Esophagus squamous epithelium (tissue), 5 donors: ENCODE measurements around the gene PHF23. TPM values are rescaled to one million over a fixed set of nuclear protein-coding genes. Genes with fewer than 3 reads are reported as not detected.

Source experiments
- DNase-seq: peaks from one replicate; lab custom pipeline; 2025; lab: John Stamatoyannopoulos, UW
- H3K27ac ChIP-seq, 4 donors: fragments of 200-600 bp; sonication (generic); one replicate each; pipeline ENCODE4 v1.5.1; 2016 to 2019; ENCODE audit warnings: mild to moderate bottlenecking in 1 of 4
- H3K27me3 ChIP-seq, 4 donors: fragments of 200-600 bp; sonication (generic); 1 replicate in 3 of 4; 2 replicates in 1 of 4; pipeline versions ENCODE4 v1.5.1 to v1.6.0; 2017 to 2021; ENCODE audit warnings: antibody characterized with exemption in 1 of 4
- H3K36me3 ChIP-seq, 3 donors: fragments of 200-600 bp; sonication (generic); one replicate each; pipeline ENCODE4 v1.5.1; 2016 to 2019
- H3K4me1 ChIP-seq, 3 donors: fragments of 200-600 bp; sonication (generic); one replicate each; pipeline ENCODE4 v1.5.1; 2017 to 2019
- H3K4me3 ChIP-seq, 4 donors: fragments of 200-600 bp; sonication (generic); 1 replicate in 3 of 4; 2 replicates in 1 of 4; pipeline ENCODE4 v1.5.1; 2016 to 2019; ENCODE audit warnings: mild to moderate bottlenecking in 2 of 4, moderate library complexity in 1 of 4
- H3K9me3 ChIP-seq, 3 donors: fragments of 200-600 bp; sonication (generic); one replicate each; pipeline ENCODE4 v1.5.1; 2016 to 2019
- POLR2A ChIP-seq, 4 donors: fragments of 450-650 bp; IDR thresholded peaks; one replicate each; pipeline ENCODE4 v1.6.1; 2017; ENCODE audit warnings: antibody characterized with exemption in 4 of 4, mild to moderate bottlenecking in 4 of 4, moderate library complexity in 3 of 4
- WGBS, 2 donors: methylation state at CpG; one replicate each; pipeline ENCODE4 v1.1.5; 2018; 5-methylcytosine and 5-hydroxymethylcytosine counted together
- intact Hi-C: fragments of 100-400 bp; cut with DNase I; formaldehyde crosslinking; loops from one replicate; pipeline ENCODE4 v1.15.0; 2022
- total RNA-seq, 4 donors: library from RNA; depleted of rRNA; stranded (reverse); fragments of >200 nt; gene quantifications; one replicate each; pipeline ENCODE4 v1.1.0, GENCODE V29; 2016
- TF ChIP-seq, protein P1 (sequence below), 6 experiments: fragments of 450-650 bp in 4 of 6; fragments of 200-600 bp in 2 of 6; sonication (generic) in 2 of 6; IDR thresholded peaks; one replicate each; pipeline ENCODE4 v1.5.1; 2016 to 2019; ENCODE audit warnings: antibody characterized with exemption in 6 of 6, mild to moderate bottlenecking in 4 of 6, moderate library complexity in 4 of 6
- donor health status: DM: yes; HTN: yes; CAD: no.

PHF23 gene
- total RNA-seq, 4 donors from 2014 or later = 24.7 to 30.6 (median 27.0) TPM

DNA sequence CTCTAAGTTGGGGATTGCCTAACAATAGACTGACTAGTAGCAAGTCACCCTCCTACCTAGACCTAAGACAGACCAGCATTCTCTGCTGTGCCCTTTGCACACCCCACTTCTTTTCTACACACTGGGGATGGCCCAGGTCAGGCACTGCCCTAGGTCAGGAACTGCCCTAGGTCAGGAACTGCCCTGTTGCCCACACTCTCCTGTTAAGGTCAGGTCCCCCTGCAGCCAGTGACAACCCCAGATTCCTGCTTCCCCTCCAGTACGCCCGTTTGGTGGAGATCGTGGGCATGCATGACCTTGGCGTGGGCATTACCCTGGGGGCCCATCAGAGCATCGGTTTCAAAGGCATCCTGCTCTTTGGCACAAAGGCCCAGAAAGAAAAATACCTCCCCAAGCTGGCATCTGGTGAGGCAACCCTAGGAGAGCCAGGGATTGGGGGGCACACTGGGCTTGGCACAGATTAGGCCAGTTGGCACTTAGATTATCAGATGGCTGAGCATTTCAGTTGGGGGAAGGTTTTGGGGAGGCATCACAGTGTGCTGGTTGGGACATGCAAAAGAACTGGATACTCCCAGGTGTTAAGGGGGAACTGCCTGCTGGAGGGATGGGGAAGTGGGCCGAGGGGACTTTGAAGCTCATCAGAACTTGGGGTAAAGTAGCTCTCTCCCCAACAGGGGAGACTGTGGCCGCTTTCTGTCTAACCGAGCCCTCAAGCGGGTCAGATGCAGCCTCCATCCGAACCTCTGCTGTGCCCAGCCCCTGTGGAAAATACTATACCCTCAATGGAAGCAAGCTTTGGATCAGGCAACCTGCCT, 17.8 kb downstream of the PHF23 start:
- Histone ChIP-seq H3K27me3 (no peaks in the 10 kb centered on the region), H3K36me3 (peaks cover 35 to 55% (median 39%) of the 10 kb centered on the region in 3 donors), H3K4me3 (peak overlapping the region; percentile 61 to 99 (median 94)), H3K4me1 (peaks cover 52 to 92% (median 55%) of the 10 kb centered on the region in 3 donors), H3K27ac (peak overlapping the region; percentile 95 to 100 (median 98)), H3K9me3 (no peaks in the 10 kb centered on the region)
- TF ChIP-seq, protein P1, sequence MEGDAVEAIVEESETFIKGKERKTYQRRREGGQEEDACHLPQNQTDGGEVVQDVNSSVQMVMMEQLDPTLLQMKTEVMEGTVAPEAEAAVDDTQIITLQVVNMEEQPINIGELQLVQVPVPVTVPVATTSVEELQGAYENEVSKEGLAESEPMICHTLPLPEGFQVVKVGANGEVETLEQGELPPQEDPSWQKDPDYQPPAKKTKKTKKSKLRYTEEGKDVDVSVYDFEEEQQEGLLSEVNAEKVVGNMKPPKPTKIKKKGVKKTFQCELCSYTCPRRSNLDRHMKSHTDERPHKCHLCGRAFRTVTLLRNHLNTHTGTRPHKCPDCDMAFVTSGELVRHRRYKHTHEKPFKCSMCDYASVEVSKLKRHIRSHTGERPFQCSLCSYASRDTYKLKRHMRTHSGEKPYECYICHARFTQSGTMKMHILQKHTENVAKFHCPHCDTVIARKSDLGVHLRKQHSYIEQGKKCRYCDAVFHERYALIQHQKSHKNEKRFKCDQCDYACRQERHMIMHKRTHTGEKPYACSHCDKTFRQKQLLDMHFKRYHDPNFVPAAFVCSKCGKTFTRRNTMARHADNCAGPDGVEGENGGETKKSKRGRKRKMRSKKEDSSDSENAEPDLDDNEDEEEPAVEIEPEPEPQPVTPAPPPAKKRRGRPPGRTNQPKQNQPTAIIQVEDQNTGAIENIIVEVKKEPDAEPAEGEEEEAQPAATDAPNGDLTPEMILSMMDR (IDR thresholded peaks at IDR 0.05) = no peak
- no peak for TF ChIP-seq POLR2A (IDR thresholded peaks at IDR 0.05)
- intact Hi-C loops = no loop called here
- WGBS, 2 donors = 57 to 88% methylated on average over 4 to 8 of the region's 10 CpGs
- DNase-seq = no peak

DNA sequence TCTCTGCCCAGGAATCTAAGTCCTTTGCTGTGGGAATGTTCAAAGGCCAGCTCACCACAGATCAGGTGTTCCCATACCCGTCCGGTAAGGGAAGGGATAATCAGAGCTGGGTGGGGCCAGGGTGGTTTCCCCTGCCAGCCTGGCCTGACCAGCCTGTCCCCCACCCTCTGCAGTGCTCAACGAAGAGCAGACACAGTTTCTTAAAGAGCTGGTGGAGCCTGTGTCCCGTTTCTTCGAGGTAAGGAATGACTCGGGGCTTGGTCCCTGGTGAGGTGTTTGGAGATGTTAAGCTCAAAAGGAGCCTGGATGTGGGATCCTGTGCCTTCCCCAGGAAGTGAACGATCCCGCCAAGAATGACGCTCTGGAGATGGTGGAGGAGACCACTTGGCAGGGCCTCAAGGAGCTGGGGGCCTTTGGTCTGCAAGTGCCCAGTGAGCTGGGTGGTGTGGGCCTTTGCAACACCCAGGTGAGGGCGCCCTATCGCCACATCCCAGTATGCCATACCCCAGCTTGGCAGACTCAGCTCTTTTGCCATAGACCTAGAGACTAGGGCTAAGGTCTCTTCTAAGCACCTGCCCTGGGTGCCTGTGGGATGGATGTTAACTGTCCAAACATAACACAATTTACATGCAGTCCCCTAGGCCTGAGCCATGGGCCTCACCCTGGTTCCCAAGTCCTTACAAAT, 18.5 kb downstream of the PHF23 start:
- H3K9me3 ChIP-seq = no peaks in the 10 kb centered on the region
- no peak for DNase-seq
- no peak for TF ChIP-seq POLR2A (IDR thresholded peaks at IDR 0.05)
- TF ChIP-seq, protein P1 (IDR thresholded peaks at IDR 0.05) = peak; percentile 32 to 63 (median 42)
- H3K4me1 ChIP-seq = peaks cover 58 to 92% (median 63%) of the 10 kb centered on the region in 3 donors
- peak overlapping the region; percentile 61 to 99 (median 94) for H3K4me3 ChIP-seq
- H3K27ac ChIP-seq = peak overlapping the region; percentile 95 to 100 (median 98)
- H3K36me3 ChIP-seq = peaks cover 28 to 48% (median 32%) of the 10 kb centered on the region in 3 donors
- 4 to 15% methylated on average over 5 to 9 of the region's 11 CpGs for WGBS, 2 donors
- intact Hi-C loops = no loop called here
- H3K27me3 ChIP-seq = no peaks in the 10 kb centered on the region

DNA sequence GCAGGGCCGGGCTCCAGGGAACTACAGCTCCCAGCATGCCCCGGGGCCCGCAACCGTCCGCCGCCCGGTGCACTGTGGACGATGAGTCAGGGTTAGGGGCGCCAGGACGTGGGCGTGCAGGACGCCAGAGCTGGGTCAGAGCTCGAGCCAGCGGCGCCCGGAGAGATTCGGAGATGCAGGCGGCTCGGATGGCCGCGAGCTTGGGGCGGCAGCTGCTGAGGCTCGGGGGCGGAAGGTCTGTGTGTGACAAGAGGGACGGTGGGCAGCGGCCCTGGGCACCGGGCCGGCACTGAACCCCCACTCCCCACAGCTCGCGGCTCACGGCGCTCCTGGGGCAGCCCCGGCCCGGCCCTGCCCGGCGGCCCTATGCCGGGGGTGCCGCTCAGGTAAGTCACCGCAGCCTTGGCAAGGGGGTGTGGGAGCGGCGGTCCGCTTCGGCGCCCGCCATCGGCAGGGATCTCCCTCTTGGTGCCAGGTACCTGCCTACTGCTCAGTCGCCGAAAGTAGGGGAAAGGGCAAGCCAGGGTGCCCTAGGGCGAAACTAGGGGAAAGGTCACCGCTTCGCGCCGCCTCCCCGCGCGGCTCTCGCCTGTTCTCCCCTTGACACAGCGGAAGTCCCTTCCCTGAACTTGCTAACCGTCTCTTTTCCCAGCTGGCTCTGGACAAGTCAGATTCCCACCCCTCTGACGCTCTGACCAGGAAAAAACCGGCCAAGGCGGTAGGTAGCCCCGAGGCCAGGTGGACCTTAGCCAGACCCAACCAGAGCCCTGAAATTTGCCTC, 19.3 kb downstream of the PHF23 start, which contains the start of the genes ACADVL and DLG4:
ACADVL (plus strand) TSS at position 127 of the 781 bp plus-strand sequence; CDS start at position 174, 47 bp downstream.
DLG4 (minus strand) TSS at position 25 of the 781 bp plus-strand sequence.
- intact Hi-C loops = no loop called here
- WGBS, 2 donors = 0% methylated on average over 35 of the region's 63 CpGs; no CpG with 5 or more reads in 1 of the 2 donors
- peaks cover 23 to 41% (median 25%) of the 10 kb centered on the region in 3 donors for H3K36me3 ChIP-seq
- H3K4me3 ChIP-seq = peak within 1 kb of the TSS; percentile 61 to 99 (median 94)
- H3K9me3 ChIP-seq = no peaks in the 10 kb centered on the region
- DNase-seq = no peak
- peak in 3 of 4 donors; percentile 68 to 93 (median 71) for TF ChIP-seq POLR2A (IDR thresholded peaks at IDR 0.05)
- TF ChIP-seq, protein P1 (IDR thresholded peaks at IDR 0.05) = peak in 2 of 6 experiments; percentile 10 to 15
- H3K27ac ChIP-seq = peak within 1 kb of the TSS; percentile 95 to 100 (median 98)
- H3K27me3 ChIP-seq = no peaks in the 10 kb centered on the region
- H3K4me1 ChIP-seq = peaks cover 66 to 94% (median 70%) of the 10 kb centered on the region in 3 donors

- Histone ChIP-seq H3K27ac (peak overlapping the region; percentile 95 to 100 (median 98)), H3K9me3 (no peaks in the 10 kb centered on the region), H3K4me1 (peaks cover 70 to 97% (median 71%) of the 10 kb centered on the region in 3 donors), H3K36me3 (peaks cover 18 to 34% (median 19%) of the 10 kb centered on the region in 3 donors), H3K4me3 (peak overlapping the region; percentile 61 to 99 (median 94)), H3K27me3 (no peaks in the 10 kb centered on the region)
- TF ChIP-seq, protein P1 (IDR thresholded peaks at IDR 0.05) = no peak
- no peak for TF ChIP-seq POLR2A (IDR thresholded peaks at IDR 0.05)
- WGBS, 2 donors = 38 to 49% methylated on average over 3 to 4 of the region's 12 CpGs
- DNase-seq = no peak
- intact Hi-C loops = no loop called here
Measured at GRCh38 chr17:7219229-7219811, 19.9 kb downstream of the PHF23 start.
